Breast epithelium (tissue), 3 donors: ENCODE measurements around the gene ARHGAP44.

Experiments
- POLR2A ChIP-seq: fragments of 450-650 bp; IDR thresholded peaks from one replicate; pipeline ENCODE4 v1.6.1; 2016; ENCODE audit warnings: antibody characterized with exemption, mild to moderate bottlenecking, moderate library complexity
- POLR2AphosphoS5 ChIP-seq, 3 donors: sonication (generic); formaldehyde crosslinking; IDR thresholded peaks; one replicate each; pipeline ENCODE4 v1.6.1; 2017; ENCODE audit warnings: antibody characterized with exemption in 3 of 3
- TF ChIP-seq, protein P1 (sequence below), 3 donors: fragments of 450-650 bp; IDR thresholded peaks; one replicate each; pipeline ENCODE4 v1.5.1; 2016 to 2017; ENCODE audit warnings: antibody characterized with exemption in 3 of 3, mild to moderate bottlenecking in 3 of 3, moderate library complexity in 3 of 3

DNA sequence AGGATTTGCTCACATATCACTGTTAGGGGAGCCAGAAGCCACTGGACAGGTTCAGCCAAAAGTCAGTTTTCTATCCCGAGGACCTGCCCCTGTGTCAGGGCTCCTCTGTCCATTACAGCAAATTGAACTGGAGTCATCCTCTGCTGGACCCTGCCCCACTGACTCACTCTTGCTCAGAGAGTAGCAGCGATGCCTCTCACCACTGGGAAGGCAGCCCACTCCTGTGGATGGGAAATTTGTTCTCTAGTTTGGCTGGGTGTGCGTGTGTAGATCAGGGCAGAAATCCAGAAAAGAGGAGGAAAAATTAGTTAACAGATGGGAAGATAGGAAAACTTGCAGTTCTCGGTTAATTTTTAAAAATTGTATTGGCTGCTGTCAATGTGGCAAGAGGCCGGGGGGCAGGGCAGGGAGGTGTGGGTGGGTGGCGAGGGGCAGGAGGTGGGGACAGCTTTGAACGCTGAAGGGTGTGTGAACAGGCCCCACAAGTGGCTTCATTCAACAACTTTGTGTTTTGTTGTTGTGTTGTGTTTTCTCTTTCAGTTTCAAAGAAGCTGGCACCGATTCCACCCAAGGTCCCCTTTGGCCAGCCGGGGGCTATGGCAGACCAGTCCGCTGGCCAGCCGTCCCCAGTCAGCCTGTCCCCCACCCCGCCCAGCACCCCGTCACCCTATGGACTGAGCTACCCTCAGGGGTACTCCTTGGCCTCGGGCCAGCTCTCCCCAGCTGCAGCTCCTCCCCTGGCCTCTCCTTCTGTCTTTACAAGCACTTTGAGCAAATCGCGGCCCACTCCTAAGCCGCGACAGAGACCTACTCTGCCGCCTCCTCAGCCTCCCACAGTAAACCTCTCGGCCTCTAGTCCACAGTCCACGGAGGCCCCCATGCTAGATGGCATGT, 194.9 kb downstream of the ARHGAP44 start:
- TF ChIP-seq, protein P1, sequence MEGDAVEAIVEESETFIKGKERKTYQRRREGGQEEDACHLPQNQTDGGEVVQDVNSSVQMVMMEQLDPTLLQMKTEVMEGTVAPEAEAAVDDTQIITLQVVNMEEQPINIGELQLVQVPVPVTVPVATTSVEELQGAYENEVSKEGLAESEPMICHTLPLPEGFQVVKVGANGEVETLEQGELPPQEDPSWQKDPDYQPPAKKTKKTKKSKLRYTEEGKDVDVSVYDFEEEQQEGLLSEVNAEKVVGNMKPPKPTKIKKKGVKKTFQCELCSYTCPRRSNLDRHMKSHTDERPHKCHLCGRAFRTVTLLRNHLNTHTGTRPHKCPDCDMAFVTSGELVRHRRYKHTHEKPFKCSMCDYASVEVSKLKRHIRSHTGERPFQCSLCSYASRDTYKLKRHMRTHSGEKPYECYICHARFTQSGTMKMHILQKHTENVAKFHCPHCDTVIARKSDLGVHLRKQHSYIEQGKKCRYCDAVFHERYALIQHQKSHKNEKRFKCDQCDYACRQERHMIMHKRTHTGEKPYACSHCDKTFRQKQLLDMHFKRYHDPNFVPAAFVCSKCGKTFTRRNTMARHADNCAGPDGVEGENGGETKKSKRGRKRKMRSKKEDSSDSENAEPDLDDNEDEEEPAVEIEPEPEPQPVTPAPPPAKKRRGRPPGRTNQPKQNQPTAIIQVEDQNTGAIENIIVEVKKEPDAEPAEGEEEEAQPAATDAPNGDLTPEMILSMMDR (IDR thresholded peaks at IDR 0.05): no peak
- TF ChIP-seq POLR2AphosphoS5 (IDR thresholded peaks at IDR 0.05): peak in 1 of 3 donors; percentile 15
- no peak for TF ChIP-seq POLR2A
